ENCODE data around the gene RNF40.

The RNF40 gene

DNA sequence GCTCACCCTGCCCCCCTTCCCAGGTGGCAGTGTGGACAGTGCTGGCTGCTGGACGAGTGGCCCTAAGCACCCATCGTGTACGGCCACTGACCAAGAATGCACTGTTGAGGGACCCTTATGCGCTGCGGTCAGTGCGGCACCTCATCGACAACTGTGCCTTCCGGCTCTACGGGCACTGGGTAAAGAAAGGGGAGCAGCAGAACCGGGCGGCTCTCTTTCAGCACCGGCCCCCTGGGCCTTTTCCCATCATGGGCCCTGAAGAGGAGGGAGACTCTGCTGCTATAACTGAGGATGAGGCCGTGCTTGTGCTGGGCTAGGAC is 5.4 kb upstream of the RNF40 start:
- TF ChIP-seq, protein P1, sequence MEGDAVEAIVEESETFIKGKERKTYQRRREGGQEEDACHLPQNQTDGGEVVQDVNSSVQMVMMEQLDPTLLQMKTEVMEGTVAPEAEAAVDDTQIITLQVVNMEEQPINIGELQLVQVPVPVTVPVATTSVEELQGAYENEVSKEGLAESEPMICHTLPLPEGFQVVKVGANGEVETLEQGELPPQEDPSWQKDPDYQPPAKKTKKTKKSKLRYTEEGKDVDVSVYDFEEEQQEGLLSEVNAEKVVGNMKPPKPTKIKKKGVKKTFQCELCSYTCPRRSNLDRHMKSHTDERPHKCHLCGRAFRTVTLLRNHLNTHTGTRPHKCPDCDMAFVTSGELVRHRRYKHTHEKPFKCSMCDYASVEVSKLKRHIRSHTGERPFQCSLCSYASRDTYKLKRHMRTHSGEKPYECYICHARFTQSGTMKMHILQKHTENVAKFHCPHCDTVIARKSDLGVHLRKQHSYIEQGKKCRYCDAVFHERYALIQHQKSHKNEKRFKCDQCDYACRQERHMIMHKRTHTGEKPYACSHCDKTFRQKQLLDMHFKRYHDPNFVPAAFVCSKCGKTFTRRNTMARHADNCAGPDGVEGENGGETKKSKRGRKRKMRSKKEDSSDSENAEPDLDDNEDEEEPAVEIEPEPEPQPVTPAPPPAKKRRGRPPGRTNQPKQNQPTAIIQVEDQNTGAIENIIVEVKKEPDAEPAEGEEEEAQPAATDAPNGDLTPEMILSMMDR (IDR thresholded peaks at IDR 0.05; ENCODE audit: unreplicated experiment in 3 of 3): no peak
- H3K4me1 Mint-ChIP-seq: peaks cover 7% of the 10 kb centered on the region
- no peaks in the 10 kb centered on the region for H3K9me3 Mint-ChIP-seq
- H3K4me3 Mint-ChIP-seq: no peak overlapping the region
- no peaks in the 10 kb centered on the region for H3K27me3 Mint-ChIP-seq (ENCODE audit: low read depth)
- peaks cover 21% of the 10 kb centered on the region for H3K36me3 Mint-ChIP-seq (ENCODE audit: low read depth)
- no peak overlapping the region for H3K27ac Mint-ChIP-seq

DNA sequence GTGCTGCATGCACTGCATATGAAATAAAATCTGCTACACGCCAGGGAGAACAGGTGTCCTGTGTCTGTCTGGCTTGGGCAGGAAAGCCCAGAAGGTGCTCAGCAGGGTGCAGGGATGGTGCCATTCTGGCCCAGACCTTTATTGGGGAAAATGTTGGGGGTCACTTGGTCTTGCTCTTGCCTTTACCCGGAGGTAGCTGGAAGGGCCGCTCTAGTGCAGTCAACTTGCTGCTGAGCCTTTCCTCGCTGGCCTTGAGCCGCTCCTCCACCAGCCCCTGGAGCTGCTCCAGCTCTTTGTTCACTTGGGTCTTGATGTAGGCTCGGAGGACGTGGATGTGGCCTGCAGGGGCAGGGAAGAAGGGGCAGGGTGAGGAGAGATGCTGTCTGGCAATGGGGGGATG is 4.8 kb upstream of the RNF40 start:
- Mint-ChIP-seq H3K27ac (no peak overlapping the region), H3K4me1 (peaks cover 12% of the 10 kb centered on the region), H3K9me3 (no peaks in the 10 kb centered on the region), H3K27me3 (ENCODE audit: low read depth) (no peaks in the 10 kb centered on the region), H3K4me3 (no peak overlapping the region), H3K36me3 (ENCODE audit: low read depth) (peaks cover 21% of the 10 kb centered on the region)
- TF ChIP-seq, protein P1 (IDR thresholded peaks at IDR 0.05; ENCODE audit: unreplicated experiment in 3 of 3): no peak

DNA sequence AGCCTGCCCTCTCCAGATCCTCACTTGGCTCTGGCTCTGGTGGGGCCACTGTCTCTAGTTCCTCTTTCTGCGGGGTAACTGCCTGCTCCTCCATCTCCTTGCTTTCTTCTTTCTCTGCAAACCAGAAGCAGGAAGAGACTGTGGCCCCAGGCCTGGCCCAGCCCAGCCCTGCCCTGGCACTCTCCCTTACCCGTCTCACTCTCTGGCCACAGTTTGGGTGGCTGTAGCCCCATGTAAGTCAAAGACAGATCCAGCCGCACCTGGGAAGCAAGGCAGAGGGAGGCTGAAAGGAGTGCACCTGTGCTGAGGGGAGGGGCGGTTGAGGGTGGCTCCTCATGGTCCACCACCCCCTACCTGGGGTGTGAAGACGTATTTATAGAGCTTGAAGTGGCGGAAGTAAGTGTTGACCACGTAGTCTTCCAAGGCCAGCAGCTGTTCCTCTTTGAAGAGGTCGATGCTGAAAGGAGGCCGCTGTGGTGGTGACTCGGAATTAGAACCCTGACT is 3.1 kb upstream of the RNF40 start:
- TF ChIP-seq, protein P1 (IDR thresholded peaks at IDR 0.05; ENCODE audit: unreplicated experiment in 3 of 3): no peak
- Mint-ChIP-seq H3K4me1 (peaks cover 23% of the 10 kb centered on the region), H3K27ac (no peak overlapping the region), H3K9me3 (no peaks in the 10 kb centered on the region), H3K27me3 (ENCODE audit: low read depth) (no peaks in the 10 kb centered on the region), H3K36me3 (ENCODE audit: low read depth) (peaks cover 29% of the 10 kb centered on the region), H3K4me3 (peak overlapping the region; percentile 88 to 98 (median 97))

DNA sequence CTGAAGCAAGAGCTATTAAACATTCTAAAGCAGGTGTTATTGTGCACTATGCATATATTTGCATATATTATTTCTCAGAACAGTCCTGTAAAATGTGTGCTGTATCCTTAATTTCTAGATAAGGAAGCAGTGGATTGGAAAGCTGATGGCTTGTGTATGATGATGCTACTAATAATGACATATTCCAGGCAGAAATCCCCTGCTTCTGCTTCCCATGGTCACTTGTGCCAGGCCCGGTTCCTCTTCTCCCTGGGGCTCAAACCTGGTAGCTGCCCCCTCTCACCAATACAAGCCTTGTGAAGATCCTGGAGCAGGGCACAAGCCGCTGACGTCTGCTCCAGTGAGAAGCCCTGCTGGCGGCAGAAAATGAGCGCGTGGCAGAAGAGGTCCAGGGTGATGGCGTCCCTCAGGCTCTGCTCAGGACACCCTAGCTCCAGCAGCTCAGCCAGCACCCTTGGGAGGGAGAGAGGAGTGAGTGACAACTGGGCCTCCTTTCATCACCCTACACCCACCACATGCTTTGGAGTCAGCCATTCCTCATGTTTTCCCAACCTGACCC is 2.0 kb upstream of the RNF40 start:
- no peaks in the 10 kb centered on the region for H3K27me3 Mint-ChIP-seq (ENCODE audit: low read depth)

DNA sequence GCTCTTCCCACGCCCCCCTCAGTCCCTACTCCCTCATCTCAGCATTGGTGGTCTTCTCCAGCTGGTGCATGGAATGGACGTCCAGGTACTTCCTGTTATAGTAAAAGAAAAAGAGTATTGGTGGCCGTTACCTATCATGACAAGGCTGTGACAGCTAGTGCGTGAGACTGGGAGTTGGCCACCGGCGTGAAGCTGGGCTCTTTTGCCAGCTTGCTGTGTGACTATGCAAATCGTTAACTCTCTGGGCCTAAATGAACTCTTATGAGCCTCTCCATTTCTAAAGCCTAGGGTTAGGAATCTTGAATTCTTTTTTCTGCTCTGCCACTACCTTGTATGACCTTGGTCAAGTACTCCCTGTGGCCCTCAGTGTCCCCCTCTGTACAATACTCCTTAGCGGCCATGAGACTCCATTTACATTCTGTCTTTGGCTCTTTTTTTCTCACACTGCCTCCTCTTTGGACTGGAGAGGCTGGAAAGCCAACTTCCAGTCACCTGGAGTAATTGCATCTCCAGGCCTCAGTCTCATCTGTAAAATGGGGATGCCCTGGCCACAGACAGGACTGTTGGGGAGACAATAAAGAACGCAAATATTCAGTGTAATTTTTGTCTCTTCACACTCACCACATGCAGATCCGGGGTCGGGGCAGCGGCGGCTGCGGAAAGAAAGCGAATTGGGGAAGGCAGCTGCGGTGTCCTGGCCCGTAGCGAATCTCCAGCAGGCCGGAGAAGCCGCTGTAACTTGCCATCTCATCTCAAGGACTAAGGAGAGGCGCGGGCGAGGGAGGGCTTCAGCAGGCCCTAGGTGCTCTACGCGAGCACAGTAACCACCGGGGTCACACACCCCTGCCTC is 1.3 kb upstream of the RNF40 start:
- TF ChIP-seq, protein P1 (IDR thresholded peaks at IDR 0.05; ENCODE audit: unreplicated experiment in 3 of 3): no peak
- Mint-ChIP-seq H3K27ac (peak overlapping the region in 2 of 3 experiments; percentile 54 to 86), H3K36me3 (ENCODE audit: low read depth) (peaks cover 33% of the 10 kb centered on the region), H3K4me1 (peaks cover 23% of the 10 kb centered on the region), H3K27me3 (ENCODE audit: low read depth) (no peaks in the 10 kb centered on the region), H3K9me3 (no peaks in the 10 kb centered on the region), H3K4me3 (peak overlapping the region; percentile 88 to 98 (median 97))

More for the DNA sequence above, 2.0 kb upstream of the RNF40 start:
- TF ChIP-seq, protein P1 (IDR thresholded peaks at IDR 0.05; ENCODE audit: unreplicated experiment in 3 of 3): no peak
- H3K9me3 Mint-ChIP-seq: no peaks in the 10 kb centered on the region
- H3K27ac Mint-ChIP-seq: no peak overlapping the region
- H3K36me3 Mint-ChIP-seq (ENCODE audit: low read depth): peaks cover 29% of the 10 kb centered on the region
- peaks cover 23% of the 10 kb centered on the region for H3K4me1 Mint-ChIP-seq
- peak overlapping the region; percentile 88 to 98 (median 97) for H3K4me3 Mint-ChIP-seq
